Measurements from ENCODE around the gene LTC4S. TPM values are rescaled to one million over a fixed set of nuclear protein-coding genes. Genes with fewer than 3 reads are reported as not detected.
"Not testable (repeated sequence)": the region's sequence is repeated elsewhere in the genome, so short reads cannot be mapped to it uniquely, and the experiment has no call there.

LTC4S gene
- total RNA-seq, 1 donor from 2014 or later = 9.6 TPM

DNA sequence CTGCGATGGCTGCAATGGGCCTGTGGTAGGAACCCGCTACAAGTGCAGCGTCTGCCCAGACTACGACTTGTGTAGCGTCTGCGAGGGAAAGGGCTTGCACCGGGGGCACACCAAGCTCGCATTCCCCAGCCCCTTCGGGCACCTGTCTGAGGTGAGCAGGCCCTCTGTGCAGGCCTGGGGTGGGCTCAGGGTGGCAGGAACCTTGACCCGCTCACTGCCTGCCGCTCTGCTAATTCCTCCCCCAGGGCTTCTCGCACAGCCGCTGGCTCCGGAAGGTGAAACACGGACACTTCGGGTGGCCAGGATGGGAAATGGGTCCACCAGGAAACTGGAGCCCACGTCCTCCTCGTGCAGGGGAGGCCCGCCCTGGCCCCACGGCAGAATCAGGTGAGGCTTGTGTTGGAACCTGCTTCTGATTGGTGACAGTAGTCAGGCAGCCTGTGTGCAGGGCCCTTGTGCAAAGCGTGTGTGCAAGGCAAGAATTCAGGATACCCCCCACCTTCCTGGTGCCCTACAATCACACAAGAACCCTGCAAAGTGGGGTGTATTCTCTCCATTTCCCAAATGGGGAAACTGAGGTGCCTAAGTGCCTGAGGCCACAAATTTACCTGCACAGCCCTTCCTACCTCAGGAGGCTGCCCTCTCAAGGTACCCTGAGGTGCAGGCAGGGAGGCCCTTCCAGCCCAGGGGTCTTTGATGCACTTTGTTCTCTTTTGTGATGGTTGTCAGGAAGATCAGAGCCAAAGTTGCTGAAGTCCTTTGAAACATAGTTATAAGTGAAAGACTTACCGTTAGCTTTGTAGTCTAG lies 30.4 kb downstream of the LTC4S start:
- no peak for DNase-seq (ENCODE audit: low spot score)

DNA sequence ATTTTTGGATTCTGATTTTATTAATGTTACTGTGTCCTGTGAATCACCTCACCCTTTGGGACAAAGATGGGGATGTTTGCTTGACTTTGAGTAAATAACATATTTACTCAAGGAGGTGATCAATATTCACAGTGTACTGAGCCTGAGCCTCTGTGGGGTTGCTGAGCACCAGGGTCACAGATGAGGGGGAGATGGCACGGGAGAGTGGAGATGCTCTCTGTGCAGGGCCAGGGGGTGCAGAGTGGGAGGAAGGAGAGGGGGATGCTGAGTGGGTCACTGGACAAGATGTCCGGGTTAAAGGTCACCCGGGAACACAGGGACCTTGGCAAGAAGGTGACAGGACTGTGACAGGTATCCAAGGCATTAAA lies 30.9 kb downstream of the LTC4S start:
- DNase-seq (ENCODE audit: low spot score) = no peak

DNA sequence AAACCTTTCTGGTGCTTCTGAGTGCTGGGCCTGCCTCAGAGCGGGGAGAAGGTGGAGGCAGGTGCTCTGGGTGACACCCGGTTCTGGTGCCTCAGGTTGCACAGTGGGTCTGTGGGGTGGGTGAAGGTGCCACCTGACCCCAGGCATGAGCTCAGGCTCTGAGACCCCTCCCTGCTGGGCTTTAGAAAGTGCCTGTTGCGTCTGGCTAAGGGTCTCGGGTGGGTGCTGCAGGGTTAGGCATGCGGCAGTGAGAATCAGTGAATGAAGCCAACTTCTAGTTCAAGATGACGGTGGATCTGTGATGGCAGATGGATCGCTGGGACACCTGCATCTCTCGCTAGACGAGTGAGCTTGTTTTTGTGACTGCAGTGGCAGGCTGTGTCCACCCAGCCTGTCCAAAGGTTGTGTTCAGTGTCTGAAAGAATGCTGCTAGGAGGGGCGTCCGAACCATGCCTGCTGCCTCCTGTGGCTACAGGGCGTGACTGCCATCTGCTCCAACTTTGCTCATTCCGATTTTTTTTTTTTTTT lies 31.9 kb downstream of the LTC4S start:
- no peak for DNase-seq (ENCODE audit: low spot score)

DNA sequence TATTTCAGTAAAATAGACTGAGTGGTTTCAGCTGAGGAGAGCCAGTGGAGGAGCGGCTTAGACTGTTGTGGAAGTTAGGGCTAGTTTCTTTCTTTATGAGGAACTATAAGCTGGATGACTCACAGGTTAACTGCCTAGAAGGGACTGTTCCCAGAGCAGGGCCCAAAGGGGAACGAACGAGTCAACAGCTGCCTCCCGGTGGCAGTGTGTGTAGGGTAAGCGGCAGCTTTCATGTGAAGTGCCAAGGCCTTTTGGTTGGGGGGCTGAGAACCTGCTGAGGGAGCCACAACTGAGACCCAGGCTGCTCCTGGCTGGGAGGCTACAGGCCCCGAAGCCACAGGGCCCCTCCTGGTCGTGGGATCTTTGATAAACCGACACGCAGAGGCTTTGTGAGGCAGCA lies 33.9 kb downstream of the LTC4S start:
- no peak for DNase-seq (ENCODE audit: low spot score)

DNA sequence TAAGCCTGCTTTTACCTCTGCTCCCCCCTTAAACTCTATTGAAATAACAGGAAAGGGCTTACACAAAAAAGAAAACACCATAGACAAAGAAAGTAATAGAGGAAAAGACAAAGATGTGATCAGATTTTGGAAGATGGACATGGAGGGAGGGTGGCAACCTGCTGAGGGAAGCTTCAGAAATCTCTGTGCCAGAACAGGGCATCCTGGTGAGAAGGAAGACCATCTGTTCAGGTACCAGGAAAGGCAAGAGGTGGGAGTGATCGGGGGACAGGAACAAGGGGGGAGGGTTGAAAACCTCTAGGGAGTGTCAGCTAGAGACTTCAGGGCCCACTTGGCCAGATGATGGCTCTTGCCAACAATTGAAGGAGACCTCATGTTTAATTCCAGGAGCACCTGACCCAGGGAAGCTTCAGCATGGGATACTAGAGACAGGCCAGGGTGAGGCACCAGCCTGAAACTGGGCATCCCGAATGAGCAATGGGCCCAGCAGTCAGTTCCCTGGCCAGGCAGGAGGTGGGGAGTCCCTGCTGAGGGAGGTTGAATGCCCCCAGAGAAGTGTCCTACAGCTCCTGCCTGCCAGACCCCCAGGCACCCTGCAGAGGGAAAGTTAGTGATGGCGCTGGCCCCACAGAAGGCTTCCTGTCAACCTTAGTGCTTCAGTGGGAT lies 35.1 kb downstream of the LTC4S start:
- no peak for DNase-seq (ENCODE audit: low spot score)

DNA sequence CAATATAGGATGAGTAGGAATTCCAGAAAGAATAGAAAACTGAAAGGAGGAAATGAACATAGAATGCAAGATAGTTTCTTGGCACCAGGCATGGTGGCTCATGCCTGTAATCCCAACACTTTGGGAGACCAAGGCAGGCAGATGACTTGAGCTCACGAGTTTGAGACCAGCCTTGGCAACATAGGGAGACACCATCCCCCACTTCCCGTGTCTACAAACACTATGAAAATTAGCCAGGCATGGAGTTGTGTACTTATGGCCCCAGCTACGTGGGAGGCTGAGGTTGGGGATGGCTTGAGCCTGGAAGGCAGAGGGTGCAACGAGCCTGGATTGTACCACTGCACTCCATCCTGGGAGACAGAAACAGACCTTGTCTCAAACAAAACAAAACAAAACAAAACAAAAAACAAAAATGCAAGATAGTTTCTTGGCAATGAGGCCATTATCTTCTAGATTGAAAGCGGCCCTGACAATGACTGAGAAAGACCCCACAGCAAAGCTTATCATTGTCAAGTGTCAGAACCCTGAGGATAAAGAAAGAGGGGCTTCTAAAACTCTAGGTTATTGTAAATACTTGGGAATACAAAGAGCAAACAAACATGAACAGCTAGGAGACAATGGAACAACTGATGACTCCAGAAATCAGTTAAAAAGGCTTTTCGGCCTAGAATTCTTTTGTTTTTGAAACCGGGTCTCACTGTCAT lies 36.1 kb downstream of the LTC4S start:
- no peak for DNase-seq (ENCODE audit: low spot score)

DNA sequence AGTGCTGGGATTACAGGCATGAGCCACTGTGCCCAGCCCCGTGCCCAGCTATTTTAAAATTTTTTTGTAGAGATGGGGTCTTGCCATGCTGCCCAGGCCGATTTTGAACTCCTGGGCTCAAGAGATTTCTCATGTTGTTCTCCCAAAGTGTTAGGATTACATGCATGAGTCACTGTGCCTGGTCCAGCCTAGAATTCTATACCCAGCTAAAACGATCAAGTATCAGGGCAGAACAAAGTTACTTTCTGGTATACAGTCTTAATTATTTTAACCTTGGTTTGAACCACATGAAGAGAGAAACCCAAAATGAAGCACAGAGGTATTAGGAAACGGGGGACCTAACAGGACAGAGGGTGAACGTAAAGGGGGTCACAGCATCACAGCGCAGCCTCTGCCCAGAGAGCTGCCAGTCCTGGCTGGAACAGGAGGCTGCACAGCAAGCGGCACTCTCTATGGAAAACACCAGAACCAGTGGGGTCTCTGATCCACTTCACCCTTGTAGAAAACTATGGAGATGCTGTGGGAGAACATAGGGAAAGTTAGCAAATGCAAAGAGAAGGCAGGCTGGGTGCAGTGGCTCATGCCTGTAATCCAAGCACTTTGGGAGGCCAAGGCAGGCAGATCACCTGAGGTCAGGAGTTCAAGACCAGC lies 37.2 kb downstream of the LTC4S start:
- DNase-seq (ENCODE audit: low spot score) = no peak

DNA sequence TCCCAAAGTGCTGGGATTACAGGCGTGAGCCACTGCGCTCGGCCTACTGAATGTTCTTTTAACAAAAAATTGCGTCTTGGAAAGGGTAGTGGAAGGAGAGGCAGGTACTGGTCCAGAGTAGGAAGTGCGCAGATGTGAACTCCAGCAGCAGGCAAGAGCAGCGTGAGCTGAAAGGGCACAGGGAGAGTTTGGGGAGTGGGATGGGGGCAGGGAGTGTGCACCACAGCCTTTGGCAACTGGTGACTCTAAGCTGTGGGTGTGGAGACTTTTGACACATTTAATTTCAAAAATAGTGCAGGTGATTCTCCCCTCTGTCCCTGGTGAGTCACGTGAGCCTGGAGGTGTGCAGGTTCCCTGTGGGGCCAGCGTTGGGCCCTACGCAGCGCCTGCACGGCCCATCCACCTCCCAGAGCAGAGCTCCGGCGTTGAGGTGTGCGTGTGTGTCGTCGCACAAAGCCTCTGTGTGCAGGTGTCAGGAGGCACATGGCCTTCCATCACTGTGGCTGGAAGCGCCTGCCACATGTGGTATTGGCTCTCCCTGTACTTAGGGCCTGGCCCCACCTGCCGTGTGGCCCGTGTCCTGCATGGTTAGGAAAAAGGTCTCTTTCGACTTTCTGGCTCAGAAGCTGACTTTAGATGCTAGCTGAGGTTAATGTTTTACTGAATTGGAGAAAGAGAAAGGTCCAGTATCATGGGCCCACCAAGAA lies 38.4 kb downstream of the LTC4S start:
- no peak for DNase-seq (ENCODE audit: low spot score)

DNA sequence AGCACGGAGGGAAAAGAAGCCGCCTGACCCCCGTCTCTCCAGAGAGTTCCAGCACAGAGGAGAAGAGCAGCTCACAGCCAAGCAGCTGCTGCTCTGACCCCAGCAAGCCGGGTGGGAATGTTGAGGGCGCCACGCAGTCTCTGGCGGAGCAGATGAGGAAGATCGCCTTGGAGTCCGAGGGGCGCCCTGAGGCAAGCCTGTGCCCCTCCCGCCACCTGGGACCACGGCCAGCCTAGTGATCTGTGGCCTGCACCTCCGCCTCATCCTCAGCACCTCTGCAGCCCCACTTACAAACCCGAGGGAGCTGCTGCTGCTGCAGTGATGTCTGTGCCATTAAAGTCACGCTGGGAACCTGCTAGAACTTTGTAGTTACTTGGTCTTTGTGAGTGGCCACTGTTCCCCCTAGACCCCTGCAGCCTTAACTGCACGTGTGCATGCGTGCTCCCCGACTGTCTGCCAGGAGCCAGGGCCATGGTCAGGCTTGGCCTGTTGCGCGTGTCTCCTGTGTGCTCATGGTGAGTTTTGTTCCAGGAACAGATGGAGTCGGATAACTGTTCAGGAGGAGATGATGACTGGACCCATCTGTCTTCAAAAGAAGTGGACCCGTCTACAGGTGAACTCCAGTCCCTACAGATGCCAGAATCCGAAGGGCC lies 39.4 kb downstream of the LTC4S start:
- DNase-seq (ENCODE audit: low spot score) = no peak

DNA sequence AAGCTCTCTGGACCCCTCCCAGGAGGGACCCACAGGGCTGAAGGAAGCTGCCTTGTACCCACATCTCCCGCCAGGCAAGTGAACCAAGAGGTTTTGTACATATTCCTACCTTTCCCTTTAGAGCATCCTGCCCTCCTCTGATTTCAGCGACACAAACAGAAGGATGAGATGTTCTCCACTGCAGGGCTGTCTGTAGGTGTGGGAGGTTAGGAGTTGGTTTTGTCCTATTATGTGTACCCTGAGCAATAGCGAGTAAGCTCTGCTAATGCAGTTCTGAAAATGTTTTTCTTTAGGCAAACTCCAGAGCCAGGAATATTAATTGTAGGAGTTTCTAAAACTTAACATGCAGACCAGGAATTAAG lies 39.9 kb downstream of the LTC4S start:
- DNase-seq (ENCODE audit: low spot score) = no peak

DNA sequence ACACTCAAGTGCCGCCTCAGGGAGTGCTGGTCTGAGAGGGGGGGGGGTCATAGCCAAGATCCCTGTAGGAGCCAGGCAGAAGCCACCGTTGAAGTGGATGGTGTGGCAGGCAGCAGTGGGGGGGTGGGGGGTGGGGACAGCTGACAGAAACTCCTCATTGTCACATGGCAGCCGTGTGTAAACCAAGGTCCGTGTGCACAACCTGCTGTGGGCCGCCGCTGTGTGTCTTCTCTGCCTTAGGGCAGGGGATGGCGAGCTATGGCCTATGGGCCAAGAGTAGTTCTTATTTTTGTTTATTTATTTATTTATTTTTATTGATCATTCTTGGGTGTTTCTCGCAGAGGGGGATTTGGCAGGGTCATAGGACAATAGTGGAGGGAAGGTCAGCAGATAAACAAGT lies 40.3 kb downstream of the LTC4S start:
- no peak for DNase-seq (ENCODE audit: low spot score)

DNA sequence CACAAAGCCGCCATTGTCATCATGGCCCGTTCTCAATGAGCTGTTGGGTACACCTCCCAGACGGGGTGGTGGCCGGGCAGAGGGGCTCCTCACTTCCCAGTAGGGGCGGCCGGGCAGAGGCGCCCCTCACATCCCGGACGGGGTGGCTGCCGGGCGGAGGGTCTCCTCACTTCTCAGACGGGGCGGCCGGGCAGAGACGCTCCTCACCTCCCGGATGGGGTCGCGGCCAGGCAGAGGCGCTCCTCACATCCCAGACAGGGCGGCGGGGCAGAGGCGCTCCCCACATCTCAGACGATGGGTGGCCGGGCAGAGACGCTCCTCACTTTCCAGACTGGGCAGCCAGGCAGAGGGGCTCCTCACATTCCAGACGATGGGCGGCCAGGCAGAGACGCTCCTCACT lies 41.1 kb downstream of the LTC4S start:
- not testable (repeated sequence) for DNase-seq (ENCODE audit: low spot score)

DNA sequence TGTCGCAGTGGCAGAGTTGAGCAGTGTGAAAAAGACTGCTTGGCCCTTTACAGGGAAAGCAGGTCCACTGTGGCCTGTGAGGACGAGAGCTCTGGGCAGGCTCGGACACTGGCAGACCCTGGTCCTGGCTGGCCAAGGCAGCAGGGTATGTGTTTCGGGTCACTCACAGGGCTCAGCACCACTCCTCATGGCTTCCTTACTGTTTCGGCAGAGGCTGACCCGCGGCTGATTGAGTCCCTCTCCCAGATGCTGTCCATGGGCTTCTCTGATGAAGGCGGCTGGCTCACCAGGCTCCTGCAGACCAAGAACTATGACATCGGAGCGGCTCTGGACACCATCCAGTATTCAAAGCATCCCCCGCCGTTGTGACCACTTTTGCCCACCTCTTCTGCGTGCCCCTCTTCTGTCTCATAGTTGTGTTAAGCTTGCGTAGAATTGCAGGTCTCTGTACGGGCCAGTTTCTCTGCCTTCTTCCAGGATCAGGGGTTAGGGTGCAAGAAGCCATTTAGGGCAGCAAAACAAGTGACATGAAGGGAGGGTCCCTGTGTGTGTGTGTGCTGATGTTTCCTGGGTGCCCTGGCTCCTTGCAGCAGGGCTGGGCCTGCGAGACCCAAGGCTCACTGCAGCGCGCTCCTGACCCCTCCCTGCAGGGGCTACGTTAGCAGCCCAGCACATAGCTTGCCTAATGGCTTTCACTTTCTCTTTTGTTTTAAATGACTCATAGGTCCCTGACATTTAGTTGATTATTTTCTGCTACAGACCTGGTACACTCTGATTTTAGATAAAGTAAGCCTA lies 42.6 kb downstream of the LTC4S start:
- DNase-seq (ENCODE audit: low spot score) = no peak

DNA sequence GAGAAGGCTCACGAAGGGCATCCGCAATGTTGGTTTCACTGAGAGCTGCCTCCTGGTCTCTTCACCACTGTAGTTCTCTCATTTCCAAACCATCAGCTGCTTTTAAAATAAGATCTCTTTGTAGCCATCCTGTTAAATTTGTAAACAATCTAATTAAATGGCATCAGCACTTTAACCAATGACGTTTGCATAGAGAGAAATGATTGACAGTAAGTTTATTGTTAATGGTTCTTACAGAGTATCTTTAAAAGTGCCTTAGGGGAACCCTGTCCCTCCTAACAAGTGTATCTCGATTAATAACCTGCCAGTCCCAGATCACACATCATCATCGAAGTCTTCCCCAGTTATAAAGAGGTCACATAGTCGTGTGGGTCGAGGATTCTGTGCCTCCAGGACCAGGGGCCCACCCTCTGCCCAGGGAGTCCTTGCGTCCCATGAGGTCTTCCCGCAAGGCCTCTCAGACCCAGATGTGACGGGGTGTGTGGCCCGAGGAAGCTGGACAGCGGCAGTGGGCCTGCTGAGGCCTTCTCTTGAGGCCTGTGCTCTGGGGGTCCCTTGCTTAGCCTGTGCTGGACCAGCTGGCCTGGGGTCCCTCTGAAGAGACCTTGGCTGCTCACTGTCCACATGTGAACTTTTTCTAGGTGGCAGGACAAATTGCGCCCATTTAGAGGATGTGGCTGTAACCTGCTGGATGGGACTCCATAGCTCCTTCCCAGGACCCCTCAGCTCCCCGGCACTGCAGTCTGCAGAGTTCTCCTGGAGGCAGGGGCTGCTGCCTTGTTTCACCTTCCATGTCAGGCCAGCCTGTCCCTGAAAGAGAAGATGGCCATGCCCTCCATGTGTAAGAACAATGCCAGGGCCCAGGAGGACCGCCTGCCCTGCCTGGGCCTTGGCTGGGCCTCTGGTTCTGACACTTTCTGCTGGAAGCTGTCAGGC lies 43.6 kb downstream of the LTC4S start:
- DNase-seq (ENCODE audit: low spot score) = no peak

DNA sequence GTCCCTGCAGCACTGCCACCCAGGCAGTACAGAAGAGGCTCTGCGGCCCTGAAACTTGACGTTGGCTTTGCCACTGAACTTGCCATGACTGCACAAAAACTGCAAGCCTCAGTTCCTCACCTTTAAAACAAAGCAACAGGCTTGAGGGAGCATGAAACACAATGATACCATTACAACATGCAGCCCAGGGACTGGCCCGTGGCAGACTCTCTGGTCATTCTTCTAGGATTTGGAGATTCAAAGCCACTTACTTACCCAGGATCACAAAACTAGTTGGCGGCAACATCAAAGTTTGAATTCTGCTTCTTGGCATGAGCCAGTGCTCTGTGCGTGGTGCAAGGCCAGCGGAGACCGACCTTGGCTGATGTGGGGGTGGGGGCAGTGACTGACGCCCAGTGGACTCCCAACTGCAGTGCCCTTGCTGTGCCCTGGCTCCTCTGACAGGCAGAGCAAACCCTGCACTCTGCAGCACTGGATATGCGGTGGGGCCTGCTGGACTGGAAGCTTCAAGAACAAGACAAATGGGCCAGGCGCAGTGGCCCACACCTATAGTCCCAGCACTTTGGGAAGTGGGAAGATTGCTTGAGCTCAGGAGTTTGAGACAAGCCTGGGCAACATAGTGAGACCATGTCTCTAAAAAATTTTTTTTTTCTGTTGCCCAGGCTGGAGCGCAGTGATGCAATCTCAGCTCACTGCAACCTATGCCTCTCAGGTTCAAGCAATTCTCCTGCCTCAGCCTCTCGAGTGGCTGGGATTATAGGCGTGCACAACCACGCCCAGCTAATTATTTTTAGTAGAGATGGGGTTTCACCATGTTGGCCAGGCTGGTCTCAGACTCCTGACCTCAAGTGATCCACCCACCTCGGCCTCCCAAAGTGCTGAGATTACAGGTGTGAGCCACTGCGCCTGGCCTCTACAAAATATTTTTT lies 45.8 kb downstream of the LTC4S start:
- no peak for DNase-seq (ENCODE audit: low spot score)

DNA sequence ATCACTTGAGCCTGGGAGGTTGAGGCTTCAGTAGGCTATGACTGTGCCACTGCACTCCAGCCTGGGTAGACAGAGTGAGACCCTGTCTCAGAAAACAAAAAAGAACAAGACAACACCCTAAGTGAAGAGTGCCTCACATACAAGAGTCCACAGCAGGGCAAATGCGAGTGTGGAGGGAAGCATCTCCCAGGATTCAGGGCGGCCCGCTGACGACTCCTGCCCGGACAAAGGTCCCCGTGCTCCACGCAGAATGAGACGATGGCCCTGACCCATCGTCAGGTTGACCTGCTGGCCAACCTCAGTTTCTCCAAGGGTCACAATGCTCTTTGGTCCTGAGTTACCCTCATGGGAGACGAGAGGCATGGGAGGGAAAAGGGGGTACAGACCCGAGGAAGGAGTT lies 46.5 kb downstream of the LTC4S start:
- no peak for DNase-seq (ENCODE audit: low spot score)

DNA sequence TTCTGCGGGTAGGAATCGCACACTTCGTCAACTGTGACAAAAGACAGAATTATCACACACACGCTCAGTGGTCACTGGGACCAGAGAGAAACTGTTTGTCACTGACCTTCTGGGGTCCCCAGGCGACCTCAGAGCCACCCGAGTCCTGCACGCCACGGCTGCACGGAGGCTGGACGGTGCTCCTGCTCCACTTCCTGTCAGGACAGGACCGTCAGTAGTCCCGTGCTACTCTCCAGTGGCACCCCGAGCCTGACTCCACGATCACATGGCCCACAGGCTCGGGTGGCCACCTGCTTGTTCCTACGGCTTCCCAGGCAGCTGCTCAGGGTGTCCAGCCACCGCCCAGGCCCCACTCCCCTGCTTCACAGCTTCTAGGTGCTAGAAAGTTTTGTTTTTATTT lies 47.0 kb downstream of the LTC4S start:
- DNase-seq (ENCODE audit: low spot score) = no peak

Data from mesenteric fat pad (tissue), 1 donor.